Measurements from ENCODE around the gene SLC4A3. TPM values are rescaled to one million over a fixed set of nuclear protein-coding genes. Genes with fewer than 3 reads are reported as not detected.

The SLC4A3 gene
- total RNA-seq, 1 donor from 2014 or later = not detected

GRCh38 chr2:219641390-219642068 lies 14.1 kb downstream of the SLC4A3 start:
- ChIA-PET CTCF (interaction anchor here (3.0 kb wide), 1 partner anchor 99 kb away, joined by 23 read pairs; the partner anchor contains the start of genes CHPF and TMEM198), POLR2A (no interaction called here)
- peaks cover 15% of the 10 kb centered on the region for H3K4me1 Mint-ChIP-seq
- H3K27me3 Mint-ChIP-seq = peaks cover 15% of the 10 kb centered on the region
- ATAC-seq (ENCODE audit: low read depth) (no peak), DNase-seq (no peak)
- no peaks in the 10 kb centered on the region for H3K9me3 Mint-ChIP-seq
- no peak overlapping the region for H3K27ac Mint-ChIP-seq
- no peak overlapping the region for H3K4me3 Mint-ChIP-seq
- intact Hi-C loops (cut with micrococcal nuclease) = loop anchor here (1.0 to 5.0 kb wide), 6 partner anchors 43 to 254 kb away; partner anchors contain the start of genes DNPEP, GMPPA and STK11IP
- no peaks in the 10 kb centered on the region for H3K36me3 Mint-ChIP-seq (ENCODE audit: low read depth)
- TF ChIP-seq, protein P1, sequence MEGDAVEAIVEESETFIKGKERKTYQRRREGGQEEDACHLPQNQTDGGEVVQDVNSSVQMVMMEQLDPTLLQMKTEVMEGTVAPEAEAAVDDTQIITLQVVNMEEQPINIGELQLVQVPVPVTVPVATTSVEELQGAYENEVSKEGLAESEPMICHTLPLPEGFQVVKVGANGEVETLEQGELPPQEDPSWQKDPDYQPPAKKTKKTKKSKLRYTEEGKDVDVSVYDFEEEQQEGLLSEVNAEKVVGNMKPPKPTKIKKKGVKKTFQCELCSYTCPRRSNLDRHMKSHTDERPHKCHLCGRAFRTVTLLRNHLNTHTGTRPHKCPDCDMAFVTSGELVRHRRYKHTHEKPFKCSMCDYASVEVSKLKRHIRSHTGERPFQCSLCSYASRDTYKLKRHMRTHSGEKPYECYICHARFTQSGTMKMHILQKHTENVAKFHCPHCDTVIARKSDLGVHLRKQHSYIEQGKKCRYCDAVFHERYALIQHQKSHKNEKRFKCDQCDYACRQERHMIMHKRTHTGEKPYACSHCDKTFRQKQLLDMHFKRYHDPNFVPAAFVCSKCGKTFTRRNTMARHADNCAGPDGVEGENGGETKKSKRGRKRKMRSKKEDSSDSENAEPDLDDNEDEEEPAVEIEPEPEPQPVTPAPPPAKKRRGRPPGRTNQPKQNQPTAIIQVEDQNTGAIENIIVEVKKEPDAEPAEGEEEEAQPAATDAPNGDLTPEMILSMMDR (IDR thresholded peaks at IDR 0.05) = no peak

GRCh38 chr2:219642069-219642454 lies 14.6 kb downstream of the SLC4A3 start:
- CTCF ChIA-PET = interaction anchor here (0.9 to 3.0 kb wide), 4 partner anchors 46 to 240 kb away, joined by 3 to 23 read pairs (median 6); partner anchors contain the start of genes CHPF and TMEM198
- DNase-seq (no peak), ATAC-seq (ENCODE audit: low read depth) (no peak)
- peaks cover 15% of the 10 kb centered on the region for H3K4me1 Mint-ChIP-seq
- H3K4me3 Mint-ChIP-seq = no peak overlapping the region
- peak overlapping the region; percentile 13 for H3K27ac Mint-ChIP-seq
- POLR2A ChIA-PET = interaction anchor here (0.5 kb wide), 1 partner anchor 745 kb away, joined by 4 read pairs; no protein-coding TSS in a partner anchor
- no peaks in the 10 kb centered on the region for H3K9me3 Mint-ChIP-seq
- TF ChIP-seq, protein P1 (IDR thresholded peaks at IDR 0.05) = no peak
- intact Hi-C loops (cut with micrococcal nuclease) = loop anchor here (1.0 to 5.0 kb wide), 6 partner anchors 43 to 255 kb away; partner anchors contain the start of genes DNPEP, GMPPA and STK11IP
- H3K36me3 Mint-ChIP-seq (ENCODE audit: low read depth) = no peaks in the 10 kb centered on the region
- H3K27me3 Mint-ChIP-seq = peaks cover 15% of the 10 kb centered on the region

DNA sequence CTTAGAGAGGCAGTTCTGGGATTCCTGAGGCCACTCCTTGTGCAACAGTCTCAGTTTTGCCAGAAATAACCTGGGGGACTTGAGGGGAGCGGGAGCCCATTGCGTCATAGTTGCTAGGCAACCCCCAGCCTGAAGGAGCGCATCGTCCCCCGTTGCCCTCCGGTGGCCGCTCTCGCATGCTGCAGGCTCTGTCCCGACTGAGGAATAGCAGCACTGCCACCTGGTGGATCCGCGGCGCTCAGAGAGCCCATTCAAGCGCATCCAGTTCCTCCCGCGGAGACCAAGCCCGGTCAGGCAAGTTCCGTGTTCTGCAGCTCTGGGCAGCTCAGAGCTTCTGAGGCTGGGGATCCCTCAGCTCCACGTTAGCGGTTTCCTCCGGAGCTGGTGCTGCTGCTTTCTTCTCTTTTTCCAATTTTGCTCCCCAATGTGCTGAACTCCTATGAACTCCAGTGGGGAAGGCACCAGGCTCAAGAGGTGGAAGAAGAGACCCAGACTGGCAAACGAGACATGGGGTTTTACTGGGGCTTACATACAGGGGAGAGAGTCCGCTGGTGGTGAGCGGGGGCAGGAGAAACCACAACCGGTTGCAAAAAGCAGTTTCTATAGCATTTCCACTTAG lies 15.1 kb downstream of the SLC4A3 start:
- peak; percentile 100 for ATAC-seq (ENCODE audit: low read depth)
- Mint-ChIP-seq H3K27me3 (peaks cover 20% of the 10 kb centered on the region), H3K4me1 (peaks cover 15% of the 10 kb centered on the region), H3K4me3 (peak overlapping the region; percentile 13), H3K27ac (peak overlapping the region; percentile 13), H3K9me3 (no peaks in the 10 kb centered on the region), H3K36me3 (ENCODE audit: low read depth) (no peaks in the 10 kb centered on the region)
- intact Hi-C loops (cut with micrococcal nuclease) = loop anchor here (1.0 to 5.0 kb wide), 6 partner anchors 42 to 255 kb away; partner anchors contain the start of genes DNPEP, GMPPA and STK11IP
- DNase-seq = peak; percentile 80
- ChIA-PET POLR2A (interaction anchor here (0.5 to 1.0 kb wide), 2 partner anchors 10 to 745 kb away, joined by 4 read pairs; no protein-coding TSS in a partner anchor), CTCF (interaction anchor here (0.6 to 3.0 kb wide), 9 partner anchors 10 to 241 kb away, joined by 3 to 23 read pairs (median 3); partner anchors contain the start of genes CHPF and TMEM198)
- TF ChIP-seq, protein P1 (IDR thresholded peaks at IDR 0.05) = peak; percentile 77

DNA sequence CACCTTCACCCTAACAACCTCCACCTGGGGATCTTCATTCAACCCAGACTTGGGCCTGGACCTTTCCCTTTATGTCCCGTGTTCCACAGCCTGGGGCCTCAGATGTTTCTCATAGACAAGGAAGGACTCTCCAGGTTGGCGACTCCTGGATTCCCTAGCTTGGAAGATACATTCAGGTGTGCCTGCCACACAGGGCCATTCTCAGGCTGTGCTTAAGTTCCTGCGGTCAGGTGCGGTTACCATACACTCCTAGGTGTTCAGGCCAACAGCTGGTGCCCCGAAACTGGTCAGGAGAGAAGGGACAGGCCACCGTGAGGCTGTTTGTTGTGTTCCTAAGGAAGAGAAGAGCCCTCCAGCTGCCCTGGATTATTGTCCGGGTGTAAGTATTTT lies 15.6 kb downstream of the SLC4A3 start:
- TF ChIP-seq, protein P1 (IDR thresholded peaks at IDR 0.05) = no peak
- H3K4me1 Mint-ChIP-seq = peaks cover 15% of the 10 kb centered on the region
- ChIA-PET POLR2A (interaction anchor here (1.0 kb wide), 1 partner anchor 9 kb away, joined by 4 read pairs; no protein-coding TSS in a partner anchor), CTCF (interaction anchor here (0.6 to 3.0 kb wide), 9 partner anchors 11 to 241 kb away, joined by 3 to 23 read pairs (median 3); partner anchors contain the start of genes CHPF and TMEM198)
- H3K27me3 Mint-ChIP-seq = peaks cover 24% of the 10 kb centered on the region
- H3K36me3 Mint-ChIP-seq (ENCODE audit: low read depth) = no peaks in the 10 kb centered on the region
- DNase-seq (no peak), ATAC-seq (ENCODE audit: low read depth) (no peak)
- intact Hi-C loops (cut with micrococcal nuclease) = loop anchor here (2.0 to 5.0 kb wide), 3 partner anchors 42 to 256 kb away; partner anchors contain the start of genes DNPEP and GMPPA
- H3K4me3 Mint-ChIP-seq = no peak overlapping the region
- peak overlapping the region; percentile 13 for H3K27ac Mint-ChIP-seq
- H3K9me3 Mint-ChIP-seq = no peaks in the 10 kb centered on the region
